Measurements from ENCODE around the gene SOX6. TPM values are rescaled to one million over a fixed set of nuclear protein-coding genes. Genes with fewer than 3 reads are reported as not detected.
"Not testable (repeated sequence)": the region's sequence is repeated elsewhere in the genome, so short reads cannot be mapped to it uniquely, and the experiment has no call there.

Gene SOX6
- total RNA-seq, 1 donor from 2014 or later: under 0.01 TPM

DNA sequence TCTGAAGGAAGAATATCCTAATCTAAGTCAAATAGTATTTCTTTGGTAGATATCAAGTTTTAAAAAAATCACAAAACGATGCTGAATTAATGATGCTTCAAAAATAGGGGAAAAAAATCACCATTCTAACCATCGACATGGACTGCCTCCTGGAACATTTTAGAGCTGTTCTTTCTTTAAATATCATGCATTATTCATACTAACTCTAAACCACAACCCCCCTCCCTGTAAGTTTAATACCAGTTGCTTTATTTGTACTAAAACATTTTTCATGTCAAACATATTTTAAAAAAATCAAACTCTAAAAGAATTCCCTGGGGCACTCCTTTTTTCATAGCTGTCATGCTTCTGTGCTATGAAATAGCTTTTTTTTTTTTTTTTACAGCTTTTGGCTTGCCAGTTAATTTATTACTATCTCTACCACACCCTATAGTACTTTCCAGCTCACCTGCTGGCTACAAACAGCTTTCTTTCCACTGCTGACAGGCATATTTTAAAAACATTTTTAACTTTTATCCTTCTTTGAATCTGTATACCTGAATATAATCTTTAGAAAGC, 256.9 kb downstream of the SOX6 start:
- no peak for DNase-seq (ENCODE audit: low read depth in 2 of 2)

DNA sequence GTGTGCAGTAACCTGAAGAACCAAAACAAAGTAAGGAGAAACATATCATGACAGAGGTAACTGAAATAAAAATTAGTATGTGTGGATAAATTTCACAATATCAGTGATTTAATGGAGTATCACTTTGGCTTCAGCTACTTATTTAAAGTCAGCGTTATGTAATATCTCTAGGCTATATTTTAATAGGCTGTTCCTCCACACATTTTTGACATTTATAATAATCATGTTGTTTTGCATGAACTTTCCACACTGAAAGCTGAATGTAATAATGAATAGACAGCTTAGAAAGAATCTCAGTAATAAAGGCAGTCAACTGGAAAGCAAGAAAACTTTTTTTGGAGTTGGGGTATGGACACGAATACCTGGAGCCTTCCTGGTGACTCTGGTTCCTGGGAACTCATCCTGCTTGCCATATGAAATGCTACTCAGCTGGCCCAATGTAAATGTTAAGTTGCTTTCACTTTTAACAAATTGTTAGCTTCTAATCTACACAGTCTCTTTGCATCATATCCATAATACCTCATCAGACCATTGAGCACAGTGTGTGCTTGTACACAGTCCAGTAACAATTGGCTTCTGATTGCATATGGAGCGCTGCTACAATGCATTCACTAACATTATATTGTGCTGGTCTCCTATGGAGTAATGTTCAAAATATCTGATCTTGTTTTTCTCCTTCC, 257.7 kb downstream of the SOX6 start:
- no peak for DNase-seq (ENCODE audit: low read depth in 2 of 2)

DNA sequence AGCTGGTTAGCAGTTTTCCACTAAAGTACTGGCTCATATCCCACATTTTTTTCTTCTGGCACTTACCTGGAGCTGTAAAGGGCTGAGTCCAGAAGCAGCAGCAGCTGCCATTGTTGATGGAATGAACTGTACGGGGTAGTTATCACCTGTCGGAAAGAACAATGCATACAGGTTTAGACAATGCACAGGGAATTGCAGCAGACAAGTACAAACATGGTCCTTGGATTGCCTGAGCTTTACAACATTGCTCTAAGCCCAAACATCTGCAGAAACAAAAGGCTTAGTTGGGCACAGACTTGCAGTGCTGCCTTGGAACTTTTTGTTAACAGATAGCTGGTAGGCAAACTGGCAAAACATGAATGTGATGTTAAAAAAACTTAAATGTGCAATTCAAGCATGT, 258.8 kb downstream of the SOX6 start:
- no peak for DNase-seq (ENCODE audit: low read depth in 2 of 2)

DNA sequence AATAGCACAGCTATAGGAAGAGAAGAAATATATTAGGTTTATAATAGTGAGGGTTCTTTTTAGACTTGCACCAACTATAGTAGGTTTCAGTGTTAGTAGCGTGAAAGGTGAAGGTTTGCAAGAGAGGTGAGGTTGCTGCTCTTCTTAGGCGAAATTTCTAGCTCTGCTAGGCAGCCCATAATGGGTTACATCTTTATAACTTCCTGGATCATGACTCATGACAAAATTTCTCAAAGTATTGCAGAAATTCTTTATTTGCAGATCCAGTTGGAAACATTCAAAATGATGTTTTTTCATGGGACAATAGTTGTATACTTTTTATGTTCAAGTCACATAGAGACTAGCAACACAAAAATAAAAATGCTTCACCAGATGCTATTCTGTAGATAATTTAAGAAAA, 260.0 kb downstream of the SOX6 start:
- no peak for DNase-seq (ENCODE audit: low read depth in 2 of 2)

DNA sequence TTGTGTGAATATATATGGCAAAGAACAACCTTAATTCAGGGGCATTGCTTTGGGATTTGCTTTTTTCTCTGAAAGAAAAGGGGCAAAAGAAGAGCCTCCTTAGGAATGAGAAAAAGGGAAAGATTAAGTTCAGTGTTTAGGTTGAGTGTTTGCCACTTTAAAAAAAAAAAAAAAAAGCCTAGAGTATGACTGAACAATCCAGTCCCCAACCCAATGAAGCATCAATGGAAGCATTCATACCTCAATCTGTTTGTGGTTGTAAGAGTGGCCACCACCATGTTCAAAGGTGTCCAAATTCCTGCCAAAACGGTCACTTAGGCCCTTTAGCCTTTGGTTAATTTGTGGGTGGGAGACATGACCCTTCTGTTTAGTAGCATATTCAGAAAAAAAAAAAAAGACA, 260.6 kb downstream of the SOX6 start:
- DNase-seq (ENCODE audit: low read depth in 2 of 2): no peak

DNA sequence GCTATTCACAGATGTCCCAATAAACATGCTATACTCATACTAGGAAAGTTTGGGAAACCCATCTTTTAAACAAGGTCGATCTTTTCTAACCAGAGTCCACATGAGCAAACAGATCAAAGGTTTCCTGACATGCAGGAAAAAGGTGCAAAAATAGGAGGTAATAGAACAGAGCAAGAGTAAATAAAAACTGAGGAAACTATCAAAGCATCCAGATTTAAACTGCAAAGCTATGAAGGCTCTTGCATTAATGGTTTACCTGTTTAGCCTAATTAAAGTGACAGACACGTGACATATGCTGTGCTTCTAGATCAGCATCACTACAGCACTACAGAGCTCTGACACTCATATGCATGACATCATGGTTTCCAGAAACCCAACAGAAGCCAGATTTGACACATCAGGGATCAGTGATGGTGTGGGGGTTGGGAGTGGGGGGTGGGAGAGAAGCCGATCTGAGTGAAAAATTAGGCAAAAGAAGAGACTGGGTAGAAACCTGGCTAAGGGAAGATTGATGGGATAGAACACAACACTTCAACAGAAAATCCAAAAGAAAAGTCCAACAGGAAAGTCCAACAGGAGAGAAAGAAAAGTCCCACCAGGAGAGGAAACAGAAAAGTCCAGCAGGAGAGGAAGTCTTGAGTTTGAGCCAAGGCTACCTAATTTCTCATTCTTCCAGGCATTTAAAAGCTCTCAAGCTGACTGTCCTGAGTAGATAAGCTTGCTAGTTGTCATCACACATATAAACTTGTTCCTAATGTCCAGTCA, 262.3 kb downstream of the SOX6 start:
- no peak for DNase-seq (ENCODE audit: low read depth in 2 of 2)

DNA sequence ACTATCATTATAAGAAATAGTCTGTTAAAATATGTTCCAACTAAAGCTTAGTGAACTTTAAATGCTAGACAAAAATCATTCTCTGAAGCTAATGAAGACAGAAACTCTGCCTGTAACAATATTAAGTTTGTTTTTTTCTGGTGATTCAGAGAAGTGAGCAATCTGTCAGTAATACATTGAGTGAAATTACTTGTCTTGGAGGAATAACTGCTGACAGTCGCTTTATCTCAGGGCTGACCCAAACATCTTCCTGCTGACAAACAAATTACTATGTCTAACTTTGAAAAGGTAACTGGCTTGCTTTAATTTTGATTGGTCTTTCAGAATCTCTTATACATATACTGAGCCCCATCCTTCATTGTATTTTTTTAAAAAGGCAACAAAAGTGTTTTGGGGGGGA, 264.5 kb downstream of the SOX6 start:
- no peak for DNase-seq (ENCODE audit: low read depth in 2 of 2)

DNA sequence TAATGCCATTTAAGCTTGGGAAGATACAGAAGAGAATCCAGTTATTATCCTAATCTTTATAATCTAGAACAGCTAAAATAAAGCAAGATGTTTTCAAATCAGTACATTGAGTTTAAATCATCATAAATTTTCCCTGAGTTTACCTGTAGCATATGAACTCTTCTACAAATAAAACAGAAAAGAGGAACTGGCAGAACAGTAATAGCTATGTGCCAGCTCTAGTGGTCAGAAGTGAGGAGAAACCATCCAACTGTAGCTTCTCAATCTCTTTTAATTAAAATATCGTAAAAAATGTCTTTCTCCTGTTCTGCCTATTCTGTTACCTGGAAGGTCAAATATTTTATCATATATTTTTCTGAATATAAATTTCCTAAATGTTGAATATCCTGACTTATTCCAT, 266.9 kb downstream of the SOX6 start:
- no peak for DNase-seq (ENCODE audit: low read depth in 2 of 2)

DNA sequence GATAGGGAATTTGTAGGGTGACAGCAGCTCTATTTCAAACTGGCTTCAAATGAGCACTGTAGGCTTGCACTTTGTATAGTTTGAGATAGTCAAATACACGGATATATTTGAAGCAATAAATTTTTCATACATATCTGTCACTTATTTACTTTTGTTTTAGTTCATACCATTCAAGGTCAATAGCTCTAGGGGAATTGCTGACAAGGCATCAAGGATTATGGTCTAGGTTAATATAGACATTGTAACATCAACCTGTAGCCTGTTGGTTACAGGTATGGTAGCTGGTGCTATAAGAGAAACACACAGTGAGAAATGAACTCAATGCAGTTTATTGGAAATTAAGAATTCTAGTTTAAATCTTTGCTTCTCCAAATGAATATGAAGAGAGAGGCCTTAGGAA, 267.6 kb downstream of the SOX6 start:
- no peak for DNase-seq (ENCODE audit: low read depth in 2 of 2)

DNA sequence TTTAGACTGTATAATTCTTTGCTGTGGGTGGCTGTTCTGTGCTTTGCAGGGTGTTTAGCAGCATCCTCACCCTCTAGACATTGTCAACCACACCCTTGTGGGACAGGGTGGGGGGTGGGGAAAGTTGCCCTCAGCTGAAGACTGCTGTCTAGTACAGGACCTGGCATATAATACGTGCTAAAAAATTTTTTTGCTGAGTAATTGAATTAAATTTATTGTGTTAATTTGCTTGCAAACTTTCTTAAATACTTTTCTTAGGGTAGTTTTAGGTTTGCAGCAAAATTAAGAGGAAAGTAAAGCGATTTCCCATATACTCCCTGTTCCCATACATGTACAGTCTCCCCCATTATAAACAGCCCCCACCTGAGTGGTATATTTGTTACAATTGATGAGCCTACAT, 268.5 kb downstream of the SOX6 start:
- no peak for DNase-seq (ENCODE audit: low read depth in 2 of 2)

DNA sequence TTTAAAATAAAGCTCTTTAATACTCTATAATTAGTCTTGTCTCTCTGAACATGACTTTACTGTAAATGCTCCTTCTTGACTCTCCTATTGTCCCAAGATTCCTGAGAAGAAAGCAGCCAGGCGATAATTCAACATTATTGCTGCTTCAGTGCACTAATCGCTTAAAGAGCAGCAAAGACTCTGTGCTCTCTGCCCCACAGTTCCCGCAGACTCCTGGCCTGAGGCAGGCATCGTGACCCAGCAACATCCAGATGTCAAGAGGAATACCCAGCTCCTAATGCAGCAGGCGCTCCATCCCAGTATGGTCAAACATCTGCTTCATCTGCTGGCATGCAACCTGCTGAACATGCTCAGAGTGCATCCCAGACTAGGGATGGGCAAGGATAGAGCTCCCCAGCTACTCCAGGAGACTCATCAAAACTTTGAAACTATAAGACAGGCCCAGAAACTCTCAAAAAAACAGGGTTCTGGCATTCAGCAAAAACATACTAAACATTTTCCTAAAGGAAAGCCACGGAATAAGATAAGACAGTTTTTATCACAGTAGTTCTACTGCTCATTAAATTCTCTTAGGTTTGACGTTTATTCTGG, 270.0 kb downstream of the SOX6 start:
- DNase-seq (ENCODE audit: low read depth in 2 of 2): no peak

DNA sequence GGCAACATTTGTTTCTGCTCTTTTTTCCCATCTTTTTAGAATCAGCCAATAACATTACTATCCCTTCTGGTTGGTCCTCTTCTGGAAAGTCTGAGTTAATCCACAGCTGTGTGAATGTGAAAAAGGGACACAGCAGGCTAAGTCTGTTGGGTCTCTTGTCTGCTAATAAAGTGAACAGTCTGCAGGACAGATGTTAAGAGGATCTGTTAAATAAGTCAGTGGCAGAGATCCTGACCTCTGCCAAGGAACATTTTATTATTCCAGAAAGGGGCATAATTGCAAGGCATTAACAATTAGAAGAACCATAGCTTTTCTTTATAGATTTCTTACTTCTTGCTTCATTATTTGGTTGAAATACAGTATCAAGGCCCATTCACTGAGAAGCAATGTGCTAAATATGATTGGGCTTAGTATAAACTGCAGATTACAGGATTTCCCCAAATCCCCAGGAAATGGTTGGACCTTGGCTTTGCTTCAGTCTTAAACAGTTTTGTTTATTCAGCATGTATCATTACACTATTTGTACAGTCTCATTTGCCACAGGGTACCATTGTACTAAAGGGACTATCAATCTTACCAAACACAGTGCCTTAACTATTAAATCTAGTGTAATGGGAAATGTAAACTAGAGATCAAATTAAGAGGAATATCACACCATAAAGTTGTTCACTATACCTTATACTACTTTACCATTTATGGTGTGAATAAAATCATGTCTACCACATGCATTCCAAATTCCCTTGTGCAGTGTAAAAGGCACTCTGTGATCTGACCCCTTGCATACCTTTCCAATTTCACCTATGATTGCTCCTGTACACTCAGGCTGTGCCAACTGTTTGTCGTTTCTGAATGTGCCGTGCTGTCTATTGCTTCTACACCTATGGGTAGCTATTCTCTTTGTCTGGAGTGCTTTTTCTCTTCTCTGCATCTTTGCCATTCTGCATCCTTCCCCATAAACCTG, 274.0 kb downstream of the SOX6 start:
- DNase-seq (ENCODE audit: low read depth in 2 of 2): no peak

DNA sequence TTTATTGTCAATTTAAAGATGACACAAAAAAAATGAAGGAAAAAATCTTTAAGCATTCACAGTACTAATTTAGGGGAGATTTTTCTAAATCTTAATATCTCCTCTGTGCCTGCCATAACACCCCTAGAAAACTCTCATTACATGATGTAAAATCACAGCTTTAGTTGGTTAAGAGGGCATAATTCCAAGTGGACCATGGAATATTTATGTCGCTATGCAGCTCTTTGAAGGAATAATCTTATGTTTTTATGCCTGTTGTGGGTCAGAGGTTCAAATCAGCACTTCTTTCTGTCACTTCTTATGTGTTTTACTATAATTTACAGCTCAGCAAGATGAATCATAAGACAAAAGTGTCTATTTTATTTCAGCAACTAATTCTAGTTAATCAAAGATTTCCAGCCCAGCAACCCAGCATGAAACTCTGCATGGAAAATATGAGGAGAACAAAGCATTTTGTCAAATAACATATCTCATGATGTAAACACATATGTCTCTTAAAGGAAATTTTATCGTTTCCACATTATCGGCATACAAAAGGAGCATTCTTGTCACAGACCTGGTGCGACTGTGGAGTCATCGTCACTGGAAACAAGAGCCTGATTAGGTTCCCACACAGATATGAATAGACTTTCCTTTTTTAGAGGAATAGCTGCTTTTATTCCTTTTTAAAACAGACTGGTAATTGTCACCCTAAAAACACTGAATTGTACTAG, 274.8 kb downstream of the SOX6 start:
- DNase-seq (ENCODE audit: low read depth in 2 of 2): no peak

DNA sequence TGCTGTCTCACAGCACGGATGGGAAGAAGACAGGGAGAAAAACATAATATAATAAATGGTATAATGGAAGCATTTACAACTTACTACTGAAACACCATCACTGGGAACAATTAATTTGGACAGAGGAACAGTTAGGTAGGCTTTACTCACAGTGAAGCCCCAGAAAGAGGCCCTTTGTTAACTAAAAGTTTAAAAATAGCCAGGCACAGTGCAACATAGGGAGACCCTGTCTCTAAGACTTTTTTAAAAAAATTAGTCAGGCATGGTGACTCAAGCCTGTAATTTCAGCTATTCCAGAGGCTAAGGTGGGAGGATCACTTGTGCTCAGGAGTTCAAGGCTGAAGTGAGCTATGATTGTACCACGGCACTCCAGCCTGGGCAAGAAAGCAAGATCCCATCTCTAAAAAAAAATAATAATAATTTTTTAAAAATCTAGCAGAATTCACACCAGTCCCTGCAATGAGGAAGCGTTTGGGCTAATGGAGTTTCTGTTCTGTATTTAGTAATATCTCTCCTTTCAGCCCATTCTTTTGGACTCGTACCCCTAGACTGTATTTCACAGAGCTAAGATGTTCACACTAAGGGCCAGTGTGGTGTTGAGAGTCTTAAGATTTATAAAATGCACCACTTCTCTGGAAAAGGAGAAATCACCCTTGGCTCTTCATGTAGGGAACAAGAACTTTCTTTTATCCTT, 275.5 kb downstream of the SOX6 start:
- no peak for DNase-seq (ENCODE audit: low read depth in 2 of 2)

DNA sequence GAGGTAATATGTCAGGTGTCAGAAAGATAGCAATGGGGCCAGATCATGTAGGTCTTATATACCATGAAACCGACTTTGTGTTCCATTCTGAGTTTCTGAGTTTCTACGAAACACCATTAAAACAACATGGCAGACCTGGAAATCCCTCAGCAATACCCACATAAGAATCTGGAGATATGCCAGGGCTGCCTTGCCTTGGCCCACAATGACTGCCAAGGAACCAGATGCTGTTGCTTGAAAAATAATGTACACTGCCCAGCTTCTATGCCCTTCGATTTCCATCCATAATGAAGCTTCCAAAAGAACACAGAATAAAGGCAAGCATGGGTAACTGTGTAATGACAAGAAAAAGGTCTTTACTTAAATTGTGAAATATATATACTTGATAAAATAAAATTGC, 277.4 kb downstream of the SOX6 start:
- DNase-seq (ENCODE audit: low read depth in 2 of 2): no peak

DNA sequence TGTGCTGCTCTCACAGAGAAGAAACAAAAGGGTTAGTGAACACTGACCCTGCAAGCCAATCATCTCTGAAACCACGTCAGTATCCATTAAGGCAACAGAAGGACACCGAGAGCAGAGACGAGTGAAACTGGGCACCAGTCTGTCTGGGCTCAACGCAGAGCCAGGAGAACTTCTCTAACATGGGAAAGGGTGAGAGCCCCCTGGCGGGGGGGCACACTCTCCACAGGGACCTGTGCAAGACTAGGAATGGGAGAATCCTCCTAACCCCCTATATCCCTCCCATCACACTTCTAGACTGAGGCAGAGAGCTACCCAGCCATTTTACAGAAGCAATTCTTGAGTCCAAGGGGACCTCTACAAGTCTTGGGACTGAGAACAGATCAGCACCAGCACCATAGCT, 285.8 kb downstream of the SOX6 start:
- no peak for DNase-seq (ENCODE audit: low read depth in 2 of 2)

DNA sequence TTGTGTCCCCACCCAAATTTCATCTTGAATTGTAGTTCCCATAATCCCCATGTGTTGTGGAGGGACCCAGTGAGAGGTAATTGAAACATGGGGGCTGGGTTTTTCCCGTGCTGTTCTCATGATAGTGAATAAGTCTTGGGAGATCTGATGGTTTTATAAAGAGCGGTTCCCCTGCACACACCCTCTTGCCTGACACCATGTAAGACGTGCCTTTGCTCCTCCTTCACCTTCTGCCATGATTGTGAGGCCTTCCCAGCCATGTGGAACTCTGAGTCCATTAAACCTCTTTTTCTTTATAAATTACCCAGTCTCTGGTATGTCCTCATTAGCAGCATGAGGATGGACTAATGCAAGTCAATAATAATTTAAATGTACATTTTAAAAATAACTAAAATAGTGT, 289.1 kb downstream of the SOX6 start:
- not testable (repeated sequence) for DNase-seq (ENCODE audit: low read depth in 2 of 2)

DNA sequence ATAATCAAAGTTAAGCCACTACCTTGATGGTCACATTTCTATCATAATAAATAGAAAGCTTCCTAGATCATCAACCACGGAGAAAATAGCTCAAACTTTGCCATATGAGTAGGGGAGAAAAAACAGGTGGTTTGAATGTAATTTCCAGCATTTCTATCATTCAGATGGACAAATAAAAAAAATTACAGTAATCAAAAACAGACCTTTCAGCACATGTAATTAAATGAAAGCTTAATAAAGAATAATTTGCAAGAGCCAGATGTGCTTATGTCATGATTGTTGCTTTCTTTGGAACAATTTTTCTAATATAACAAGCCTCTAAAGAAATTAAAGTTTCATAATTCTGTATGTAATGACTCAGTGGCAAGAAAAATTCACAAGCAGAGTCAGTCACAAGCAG, 297.0 kb downstream of the SOX6 start:
- DNase-seq (ENCODE audit: low read depth in 2 of 2): no peak

DNA sequence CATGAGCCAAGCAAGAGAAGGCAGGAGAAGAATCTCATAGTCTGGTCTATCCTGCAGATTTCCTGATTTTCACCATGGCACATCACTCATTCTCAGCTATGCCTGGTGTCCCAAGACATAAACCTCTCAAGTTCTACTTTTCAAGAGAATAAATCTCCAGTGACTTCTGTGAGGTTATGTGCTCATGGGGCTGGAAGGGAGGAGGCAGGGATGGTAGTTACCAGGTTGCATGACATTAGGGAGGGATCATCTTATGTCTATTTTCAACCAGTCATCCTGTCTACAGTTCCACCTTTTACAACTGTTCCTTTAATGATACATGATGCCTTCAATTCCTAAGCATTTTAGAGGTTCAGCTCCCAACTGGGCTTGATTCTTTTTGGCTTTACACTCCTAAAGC, 297.7 kb downstream of the SOX6 start:
- no peak for DNase-seq (ENCODE audit: low read depth in 2 of 2)

DNA sequence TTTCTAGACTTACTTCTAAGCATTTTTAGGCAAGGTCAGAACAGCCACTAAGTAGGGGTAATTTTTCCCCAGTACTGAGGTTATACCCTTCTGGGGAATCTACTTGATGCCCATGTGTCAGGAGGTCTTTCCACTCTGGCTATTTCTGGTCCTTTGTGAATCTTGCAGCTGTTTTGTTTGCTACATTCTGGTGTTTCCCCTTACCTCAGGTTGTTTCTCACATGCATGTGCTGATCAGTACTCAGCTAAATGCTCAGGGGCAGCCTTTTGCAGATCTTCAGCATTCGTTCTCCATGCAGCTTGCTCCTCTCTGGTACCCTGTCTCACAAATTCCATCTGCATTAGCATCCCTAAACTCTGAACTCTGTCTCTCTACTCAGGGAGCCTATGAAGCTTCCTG, 303.6 kb downstream of the SOX6 start:
- DNase-seq (ENCODE audit: low read depth in 2 of 2): no peak

Measured in lung microvascular endothelial cell (primary cell).